HCEC 1CT (cell line): ENCODE measurements around the gene PSPC1.
"Not testable (repeated sequence)": the region's sequence is repeated elsewhere in the genome, so short reads cannot be mapped to it uniquely, and the experiment has no call there.

Experiments
- DNase-seq: peaks from one replicate; pipeline ENCODE4 v3.0.0-alpha.2; 2017

The PSPC1 gene

DNA sequence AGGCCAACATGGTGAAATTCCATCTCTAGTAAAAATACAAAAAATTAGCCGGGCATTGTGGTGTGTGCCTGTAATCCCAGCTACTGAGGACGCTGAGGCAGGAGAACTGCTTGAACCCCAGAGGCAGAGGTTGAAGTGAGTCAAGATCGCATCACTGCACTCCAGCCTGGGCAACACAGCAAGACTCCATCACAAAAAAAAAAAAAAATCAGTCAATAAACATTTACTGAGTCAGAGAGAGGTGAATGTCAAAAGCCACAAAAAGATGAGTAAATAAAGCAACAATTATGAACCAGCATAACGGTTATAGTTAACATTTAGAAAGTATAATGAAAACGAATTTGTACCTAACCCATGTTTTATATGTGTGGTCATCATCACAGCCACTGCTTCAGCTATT lies 23.1 kb downstream of the PSPC1 start:
- DNase-seq: peak; percentile 70

DNA sequence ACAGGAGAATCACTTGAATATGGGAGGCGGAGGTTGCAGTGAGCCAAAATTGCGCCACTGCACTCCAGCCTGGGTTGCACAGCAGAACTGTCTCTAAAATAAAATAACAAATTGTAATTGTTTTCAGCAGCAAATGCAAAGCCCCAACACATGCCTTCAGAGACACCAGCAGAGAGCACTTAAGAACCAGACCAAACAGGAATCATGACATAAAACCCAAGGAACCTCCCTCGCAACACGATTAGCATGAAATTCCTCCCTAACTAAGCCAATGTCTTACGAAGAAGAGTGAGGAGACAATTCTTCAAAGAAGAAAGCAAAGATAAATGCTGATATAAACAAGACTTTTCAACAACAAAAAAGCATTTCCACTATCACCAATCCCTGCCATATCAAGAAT lies 40.1 kb downstream of the PSPC1 start:
- DNase-seq: no peak

GRCh38 chr13:19737844-19738557 lies 44.7 kb downstream of the PSPC1 start:
- DNase-seq: peak; percentile 3

- DNase-seq: no peak
Measured at GRCh38 chr13:19726611-19727010, 56.1 kb downstream of the PSPC1 start.

DNA sequence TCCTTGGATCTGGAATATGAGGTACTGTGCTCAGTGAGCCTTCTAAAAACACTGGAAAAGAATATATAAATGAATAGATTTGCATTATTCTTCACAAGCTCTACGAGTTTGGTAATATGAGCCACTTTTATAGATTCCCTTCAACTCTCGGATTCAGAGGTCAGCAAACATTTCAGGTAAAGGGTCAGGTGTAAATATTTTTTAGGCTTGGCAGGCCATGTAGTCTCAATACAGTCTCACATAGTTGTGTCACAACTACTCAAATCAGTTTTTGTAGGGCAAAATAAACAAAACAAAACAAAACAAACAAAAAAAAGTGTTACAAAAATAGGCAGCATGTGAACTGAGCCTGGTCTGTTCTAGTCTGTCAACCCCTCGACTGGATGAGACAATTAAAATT lies 57.4 kb downstream of the PSPC1 start:
- DNase-seq: no peak

- no peak for DNase-seq
Measured at GRCh38 chr13:19720039-19720438, 62.7 kb downstream of the PSPC1 start.

DNA sequence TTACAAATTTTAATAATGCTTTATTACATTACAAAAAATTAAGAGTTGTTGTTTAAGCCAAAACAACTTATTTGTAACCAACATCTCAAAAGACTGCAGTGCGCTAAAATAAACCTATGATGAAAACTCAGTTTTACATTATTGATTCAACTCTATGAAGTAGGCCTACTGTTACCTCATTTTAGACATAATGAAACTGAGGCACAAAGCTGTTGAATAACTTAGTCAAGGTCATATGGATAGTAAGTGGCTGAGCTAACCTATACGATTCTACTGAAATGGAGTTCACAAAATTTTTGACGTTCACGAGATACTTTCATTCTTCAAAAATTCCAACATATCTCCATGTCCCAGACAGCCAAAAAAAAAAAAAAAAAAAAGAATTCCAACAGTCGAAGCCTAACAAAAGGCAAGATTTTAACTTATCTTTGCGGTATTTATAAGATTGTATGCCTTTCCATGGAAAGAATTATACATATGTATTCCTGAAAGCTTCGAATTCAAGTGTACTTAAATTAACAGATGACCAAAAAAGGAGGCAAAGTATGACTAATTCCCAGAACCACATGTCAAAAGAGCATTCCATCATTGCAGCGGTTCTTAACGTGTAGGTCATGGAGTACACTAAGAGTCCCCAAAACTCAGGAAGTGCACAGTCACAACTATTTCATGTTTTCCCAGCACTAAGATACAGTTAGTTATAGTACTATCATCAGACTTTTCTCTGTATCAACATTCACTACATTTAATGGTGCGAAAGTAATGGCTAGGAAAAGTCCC lies 69.4 kb downstream of the PSPC1 start:
- peak; percentile 83 for DNase-seq

GRCh38 chr13:19709782-19710181 lies 73.0 kb downstream of the PSPC1 start:
- DNase-seq: not testable (repeated sequence)

GRCh38 chr13:19709039-19709438 lies 73.7 kb downstream of the PSPC1 start:
- not testable (repeated sequence) for DNase-seq

DNA sequence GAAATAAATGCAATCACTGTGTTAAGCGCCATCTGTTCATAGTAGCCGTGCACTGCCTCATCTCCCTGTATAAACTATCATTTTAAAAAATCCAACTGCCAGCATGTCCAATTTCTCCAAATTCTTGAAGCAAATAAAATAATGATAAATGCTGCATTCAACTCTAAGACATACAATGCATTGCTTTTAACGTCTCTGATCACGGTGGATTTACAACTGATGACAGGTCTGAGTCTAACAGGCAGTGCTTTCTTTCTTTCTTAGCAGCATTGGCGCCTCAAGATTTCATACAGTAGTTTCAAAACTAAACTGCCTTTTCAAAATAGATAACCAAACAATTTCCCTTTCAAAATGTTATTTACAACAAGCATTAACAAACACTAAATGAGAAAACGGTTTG lies 78.5 kb downstream of the PSPC1 start:
- DNase-seq: not testable (repeated sequence)

GRCh38 chr13:19701619-19702018 lies 81.1 kb downstream of the PSPC1 start:
- DNase-seq: peak; percentile 48

DNA sequence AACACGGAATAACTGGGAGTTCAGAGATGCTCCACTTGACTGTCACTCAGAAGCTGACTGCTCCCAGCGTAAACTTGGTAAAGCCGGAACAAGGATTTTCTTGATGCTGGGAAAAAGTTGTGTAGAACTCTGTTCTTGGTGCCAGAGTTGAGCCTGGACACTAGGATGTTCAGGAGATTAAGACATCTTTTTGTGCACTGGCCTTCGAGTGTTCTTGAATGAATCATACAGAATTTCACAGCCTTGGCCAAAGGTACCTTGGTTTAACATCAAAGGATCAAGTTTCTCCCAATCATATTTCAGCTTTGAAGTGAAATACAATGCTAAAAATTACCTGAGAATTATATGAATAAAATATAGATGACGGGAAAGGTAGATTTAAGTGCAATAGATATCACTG lies 81.8 kb downstream of the PSPC1 start:
- not testable (repeated sequence) for DNase-seq

GRCh38 chr13:19695829-19696228 lies 86.9 kb downstream of the PSPC1 start:
- DNase-seq: no peak

- no peak for DNase-seq
Measured at GRCh38 chr13:19695428-19695827, 87.3 kb downstream of the PSPC1 start.

- peak; percentile 60 for DNase-seq
Measured at GRCh38 chr13:19691447-19691846, 91.3 kb downstream of the PSPC1 start.

DNA sequence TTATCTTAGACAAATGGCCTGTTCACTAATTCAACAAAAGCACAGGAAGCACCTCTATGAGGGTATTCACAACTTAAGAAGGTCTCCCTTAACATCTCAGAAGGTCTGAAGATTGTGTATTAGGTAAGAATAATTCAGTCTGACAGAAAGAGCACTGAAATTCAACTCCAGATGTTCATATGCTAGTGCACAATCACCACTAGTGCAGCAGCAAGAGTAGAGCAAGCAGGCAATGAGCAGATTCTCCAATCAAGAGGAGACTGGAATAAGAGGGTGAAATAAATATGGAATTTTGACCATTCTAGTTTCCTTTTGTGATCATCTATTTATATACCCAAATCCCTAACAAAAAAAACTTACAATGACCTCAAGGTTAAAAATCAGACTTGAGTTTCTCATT lies 97.3 kb downstream of the PSPC1 start:
- no peak for DNase-seq

DNA sequence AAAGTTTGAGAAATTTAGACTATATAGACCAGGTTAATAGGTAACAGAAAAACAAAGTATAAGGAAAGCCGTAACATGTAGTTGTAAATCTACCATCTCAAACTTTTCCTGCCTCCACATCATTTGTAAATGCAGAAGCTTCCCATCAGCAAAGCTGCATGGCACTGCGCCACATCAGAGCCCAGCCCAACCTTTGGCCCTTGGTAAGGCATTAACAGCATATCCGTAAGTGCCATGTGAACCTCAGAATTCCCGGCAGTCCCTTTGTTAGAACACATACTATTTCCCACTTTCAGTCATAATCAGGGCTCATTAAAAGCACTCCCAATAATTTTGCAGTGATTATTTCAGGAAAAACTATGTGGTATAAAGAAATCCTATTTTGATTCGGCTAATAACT lies 97.7 kb downstream of the PSPC1 start:
- DNase-seq: no peak

DNA sequence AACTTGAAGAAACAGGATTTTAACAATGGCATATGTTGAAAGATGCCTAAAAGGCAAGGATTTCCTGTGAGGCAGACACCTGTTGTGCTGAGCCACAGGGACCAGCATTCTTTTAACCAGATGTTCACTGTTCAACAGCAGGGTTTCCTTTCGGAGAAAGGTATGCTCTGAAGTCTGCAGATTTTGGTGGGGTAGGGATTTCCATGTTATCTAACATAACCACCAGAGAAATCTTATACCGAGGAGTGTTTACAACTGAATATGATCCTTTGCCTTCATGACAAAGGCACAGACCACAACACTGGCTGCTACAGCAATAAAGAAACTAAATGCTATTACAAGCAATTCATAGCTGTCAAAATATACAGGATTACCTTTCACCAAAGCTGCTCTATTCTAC lies 101.2 kb downstream of the PSPC1 start:
- DNase-seq: no peak

GRCh38 chr13:19680751-19681150 lies 102.0 kb downstream of the PSPC1 start:
- peak; percentile 34 for DNase-seq

DNA sequence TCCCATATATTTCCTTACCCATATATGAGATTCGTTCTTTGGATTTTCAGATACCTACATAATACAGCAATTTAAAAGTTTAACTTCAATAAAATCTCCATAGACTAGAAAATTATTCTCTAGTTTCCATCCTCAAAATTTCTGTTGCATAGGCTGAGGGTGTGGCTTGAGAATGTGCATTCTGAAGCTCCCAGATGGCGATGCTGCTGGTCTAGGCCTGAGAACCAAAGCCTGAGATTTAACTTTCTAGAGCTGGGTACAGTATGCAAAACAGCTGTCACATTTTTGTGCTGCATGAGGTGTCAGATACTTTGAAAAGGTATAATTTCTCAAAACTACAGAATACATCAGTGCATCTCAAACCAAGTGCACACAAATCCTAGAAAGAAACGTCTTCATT lies 106.6 kb downstream of the PSPC1 start:
- DNase-seq: no peak

- DNase-seq: no peak
Measured at GRCh38 chr13:19674898-19675297, 107.8 kb downstream of the PSPC1 start.

DNA sequence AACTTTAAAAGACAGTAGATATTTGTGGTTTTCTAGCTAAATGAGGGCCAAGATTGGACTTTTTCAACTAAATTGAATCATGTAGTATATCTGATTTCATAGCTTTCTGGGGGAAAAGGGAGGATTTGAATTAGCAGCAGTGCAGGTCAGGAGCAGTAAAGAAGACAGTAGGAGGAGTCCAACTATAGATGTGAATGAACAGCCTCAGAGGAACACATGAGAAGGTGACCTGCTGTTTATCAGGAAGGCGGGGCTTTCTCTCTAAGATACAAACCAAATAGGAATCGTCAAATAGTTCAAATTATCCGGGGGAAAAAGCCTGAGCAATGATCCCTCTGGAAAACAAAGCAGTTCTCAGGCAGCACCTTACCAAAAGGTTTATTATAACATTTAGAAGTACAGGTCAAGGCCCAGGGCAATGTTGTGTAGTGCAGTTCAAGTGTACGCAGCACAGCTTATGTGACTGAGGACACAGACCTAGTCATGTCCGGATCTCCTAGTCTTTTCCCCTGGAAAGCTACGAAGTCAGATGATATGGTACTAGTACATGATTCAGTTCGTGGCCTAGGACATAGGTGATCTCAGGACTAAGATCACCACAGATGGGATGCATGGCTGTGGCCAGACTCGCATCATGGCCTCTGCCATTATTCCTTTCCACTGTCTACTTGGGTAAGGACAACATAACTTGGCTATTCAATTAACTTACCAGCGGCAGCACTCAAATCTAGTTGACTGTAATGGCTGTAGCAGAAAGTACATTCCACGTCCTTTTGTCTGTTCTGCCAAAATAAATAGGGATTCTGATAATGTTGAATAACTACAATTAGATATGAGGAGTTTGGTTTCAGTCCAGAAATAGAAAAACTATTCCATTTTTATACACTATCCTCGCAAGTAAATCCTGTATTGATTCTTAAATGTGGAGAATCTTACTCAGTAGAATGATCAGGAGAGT lies 109.0 kb downstream of the PSPC1 start:
- no peak for DNase-seq

DNA sequence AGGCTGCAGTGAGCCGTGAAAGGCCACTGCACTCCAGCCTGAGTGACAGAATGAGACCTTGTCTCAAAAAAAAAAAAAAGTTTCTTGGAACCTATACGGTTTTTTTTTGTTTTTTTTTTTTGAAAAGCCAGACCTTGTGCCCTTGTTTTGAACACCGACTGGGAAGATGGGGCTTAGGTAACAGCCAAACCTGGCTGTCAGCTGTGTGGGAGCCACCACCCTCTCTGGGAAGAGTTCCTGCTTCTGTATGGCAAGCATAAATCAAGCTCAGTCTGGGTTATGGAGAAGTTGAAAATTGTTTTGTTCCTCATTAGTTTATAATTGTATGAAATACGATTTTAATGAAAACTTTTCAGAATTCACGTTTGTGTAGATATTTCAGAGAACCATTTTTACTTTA lies 109.8 kb downstream of the PSPC1 start:
- DNase-seq: no peak
